Adrenal gland (tissue), 5 donors: ENCODE data around the gene RPH3AL.

ENCODE experiments used
- CTCF ChIP-seq, 6 experiments: fragments of 450-650 bp in 4 of 6; fragments of 200-600 bp in 2 of 6; sonication (generic) in 1 of 6; IDR thresholded peaks; 1 replicate in 5 of 6; 2 replicates in 1 of 6; pipeline versions ENCODE4 v1.5.1 to v1.8.0; 2016 to 2021; ENCODE audit warnings: antibody characterized with exemption in 6 of 6, mild to moderate bottlenecking in 2 of 6, moderate library complexity in 1 of 6
- POLR2A ChIP-seq, 2 donors: fragments of 450-650 bp; IDR thresholded peaks; one replicate each; pipeline ENCODE4 v1.6.1; 2017; ENCODE audit warnings: antibody characterized with exemption in 2 of 2, mild to moderate bottlenecking in 2 of 2, moderate library complexity in 1 of 2
- donor health status: DM: no; HTN: no; CAD: no.

GRCh38 chr17:231966-232807 is 120.4 kb downstream of the RPH3AL start:
- no peak for TF ChIP-seq CTCF (IDR thresholded peaks at IDR 0.05)
- TF ChIP-seq POLR2A (IDR thresholded peaks at IDR 0.05) = no peak
